Thyroid gland (tissue), 4 donors: ENCODE data around the gene SYN1. TPM values are rescaled to one million over a fixed set of nuclear protein-coding genes. Genes with fewer than 3 reads are reported as not detected.

Source experiments
- DNase-seq, 2 donors: peaks; one replicate each; pipeline ENCODE4 v3.0.0-alpha.2; 2019
- H3K27ac ChIP-seq, 3 donors: fragments of 200-600 bp; sonication (generic); 1 replicate in 2 of 3; 2 replicates in 1 of 3; pipeline ENCODE4 v1.5.1; 2016 to 2019; ENCODE audit warnings: mild to moderate bottlenecking in 1 of 3, moderate library complexity in 1 of 3
- H3K27me3 ChIP-seq: fragments of 200-600 bp; sonication (generic); one replicate; pipeline ENCODE4 v1.5.1; 2019
- H3K36me3 ChIP-seq, 2 donors: fragments of 200-600 bp; sonication (generic); one replicate each; pipeline ENCODE4 v1.5.1; 2016 to 2019
- H3K4me1 ChIP-seq, 2 donors: fragments of 200-600 bp; sonication (generic); one replicate each; pipeline ENCODE4 v1.5.1; 2017 to 2019
- H3K4me3 ChIP-seq, 3 donors: fragments of 200-600 bp; sonication (generic); replicated peaks in 1 of 3; 1 replicate in 2 of 3; 2 replicates in 1 of 3; pipeline ENCODE4 v1.5.1; 2016; ENCODE audit warnings: mild to moderate bottlenecking in 1 of 3
- H3K9me3 ChIP-seq: fragments of 200-600 bp; sonication (generic); one replicate; pipeline ENCODE4 v1.5.1; 2017
- CTCF ChIP-seq, 6 experiments: fragments of 200-600 bp in 3 of 6; fragments of 450-650 bp in 3 of 6; sonication (generic) in 3 of 6; IDR thresholded peaks; one replicate each; pipeline ENCODE4 v1.5.1; 2016 to 2019; ENCODE audit warnings: antibody characterized with exemption in 6 of 6, mild to moderate bottlenecking in 2 of 6, inconsistent platforms in 1 of 6, moderate library complexity in 1 of 6
- POLR2A ChIP-seq, 2 donors: fragments of 450-650 bp; IDR thresholded peaks; one replicate each; pipeline ENCODE4 v1.6.1; 2017; ENCODE audit warnings: antibody characterized with exemption in 2 of 2, mild to moderate bottlenecking in 2 of 2, moderate library complexity in 1 of 2
- WGBS, 2 donors: methylation state at CpG; one replicate each; pipeline ENCODE4 v1.1.5; 2017; 5-methylcytosine and 5-hydroxymethylcytosine counted together
- intact Hi-C: fragments of 100-400 bp; cut with DNase I; formaldehyde crosslinking; loops from one replicate; pipeline ENCODE4 v1.15.1; 2023
- total RNA-seq, 4 donors: library from RNA; depleted of rRNA; stranded (reverse); fragments of >200 nt; gene quantifications; one replicate each; pipeline ENCODE4 v1.2.3, GENCODE V29; 2016

Gene SYN1
- total RNA-seq, 4 donors from 2014 or later, result 0.13 to 0.15 TPM; not detected in 2

- Histone ChIP-seq H3K27ac (peak overlapping the region; percentile 49 to 87 (median 82)), H3K9me3 (no peaks in the 10 kb centered on the region), H3K4me3 (peak overlapping the region in 1 of 3 donors; percentile 53), H3K4me1 (no peaks in the 10 kb centered on the region), H3K27me3 (no peaks in the 10 kb centered on the region), H3K36me3 (peaks cover 7 to 9% of the 10 kb centered on the region in 2 donors)
- WGBS, 2 donors, result 23 to 28% methylated on average over 8 of the region's 8 CpGs
- intact Hi-C loops, result no loop called here
- DNase-seq, result no peak
- no peak for TF ChIP-seq CTCF (IDR thresholded peaks at IDR 0.05)
Measured at GRCh38 chrX:47659421-47659726, 39.7 kb upstream of the SYN1 start.

- intact Hi-C loops, result no loop called here
- H3K27ac ChIP-seq, result peak within 1 kb of the TSS; percentile 72 to 87 (median 82)
- no peak for TF ChIP-seq CTCF (IDR thresholded peaks at IDR 0.05)
- peak in 1 of 2 donors; percentile 78 for TF ChIP-seq POLR2A (IDR thresholded peaks at IDR 0.05)
- H3K4me3 ChIP-seq, result peak within 1 kb of the TSS; percentile 26 to 53 (median 49)
- H3K4me1 ChIP-seq, result no peaks in the 10 kb centered on the region
- WGBS, 2 donors, result 0 to 1% methylated on average over 3 to 13 of the region's 54 CpGs
- no peaks in the 10 kb centered on the region for H3K27me3 ChIP-seq
- peaks cover 7 to 9% of the 10 kb centered on the region in 2 donors for H3K36me3 ChIP-seq
- H3K9me3 ChIP-seq, result no peaks in the 10 kb centered on the region
- DNase-seq, result peak; percentile 92 to 93
Measured at GRCh38 chrX:47658684-47659420, 39.2 kb upstream of the SYN1 start, which contains the start of gene UXT. Gene UXT (minus strand): TSS chrX:47659180. CDS start chrX:47658927, 253 bp downstream.

- intact Hi-C loops, result no loop called here
- peak overlapping the region; percentile 26 to 53 (median 49) for H3K4me3 ChIP-seq
- TF ChIP-seq POLR2A (IDR thresholded peaks at IDR 0.05), result no peak
- TF ChIP-seq CTCF (IDR thresholded peaks at IDR 0.05), result no peak
- peak overlapping the region; percentile 72 to 87 (median 82) for H3K27ac ChIP-seq
- H3K9me3 ChIP-seq, result no peaks in the 10 kb centered on the region
- peaks cover 7 to 9% of the 10 kb centered on the region in 2 donors for H3K36me3 ChIP-seq
- H3K4me1 ChIP-seq, result no peaks in the 10 kb centered on the region
- DNase-seq, result no peak
- H3K27me3 ChIP-seq, result no peaks in the 10 kb centered on the region
- WGBS, 2 donors, result 0 to 4% methylated on average over 5 of the region's 13 CpGs
Measured at GRCh38 chrX:47658301-47658683, 38.6 kb upstream of the SYN1 start.

- H3K36me3 ChIP-seq, result no peaks in the 10 kb centered on the region
- H3K4me3 ChIP-seq, result peak overlapping the region in 2 of 3 donors; percentile 22 to 27
- intact Hi-C loops, result no loop called here
- peaks cover 0 to 3% of the 10 kb centered on the region in 2 donors for H3K4me1 ChIP-seq
- H3K27me3 ChIP-seq, result no peaks in the 10 kb centered on the region
- no peaks in the 10 kb centered on the region for H3K9me3 ChIP-seq
- 25 to 31% methylated on average over 7 to 12 of the region's 19 CpGs for WGBS, 2 donors
- DNase-seq, result no peak
- H3K27ac ChIP-seq, result peak overlapping the region; percentile 36 to 67 (median 65)
- no peak for TF ChIP-seq CTCF (IDR thresholded peaks at IDR 0.05)
- TF ChIP-seq POLR2A (IDR thresholded peaks at IDR 0.05), result peak in 1 of 2 donors; percentile 1
Measured at GRCh38 chrX:47651043-47651905, 31.6 kb upstream of the SYN1 start.
